Esophagus muscularis mucosa (tissue), 4 donors: ENCODE data around the gene CHST12. TPM values are rescaled to one million over a fixed set of nuclear protein-coding genes. Genes with fewer than 3 reads are reported as not detected.

ENCODE experiments used
- DNase-seq: peaks from one replicate; pipeline ENCODE4 v3.0.0-alpha.2; 2017; ENCODE audit errors: extremely low spot score
- H3K27ac ChIP-seq, 4 donors: fragments of 200-600 bp; sonication (generic); replicated peaks in 1 of 4; 1 replicate in 3 of 4; 2 replicates in 1 of 4; pipeline ENCODE4 v1.5.1; 2016 to 2019; ENCODE audit warnings: mild to moderate bottlenecking in 1 of 4
- H3K27me3 ChIP-seq, 4 donors: fragments of 200-600 bp; sonication (generic); one replicate each; pipeline versions ENCODE4 v1.5.1 to v1.6.0; 2016 to 2019
- H3K36me3 ChIP-seq, 4 donors: fragments of 200-600 bp; sonication (generic); one replicate each; pipeline ENCODE4 v1.5.1; 2016 to 2019
- H3K4me1 ChIP-seq, 4 donors: fragments of 200-600 bp; sonication (generic); one replicate each; pipeline ENCODE4 v1.5.1; 2016 to 2019
- H3K4me3 ChIP-seq, 4 donors: fragments of 200-600 bp; sonication (generic); 1 replicate in 2 of 4; 2 replicates in 2 of 4; pipeline ENCODE4 v1.5.1; 2016 to 2019; ENCODE audit warnings: mild to moderate bottlenecking in 4 of 4, moderate library complexity in 1 of 4
- H3K9me3 ChIP-seq, 4 donors: fragments of 200-600 bp; sonication (generic); 1 replicate in 3 of 4; 2 replicates in 1 of 4; pipeline ENCODE4 v1.5.1; 2016 to 2019
- EP300 ChIP-seq: sonication (generic); formaldehyde crosslinking; IDR thresholded peaks from one replicate; pipeline ENCODE4 v1.6.1; 2017; ENCODE audit warnings: antibody characterized with exemption
- POLR2A ChIP-seq: fragments of 450-650 bp; IDR thresholded peaks from one replicate; pipeline ENCODE4 v1.6.1; 2017; ENCODE audit warnings: antibody characterized with exemption, moderate library complexity, mild to moderate bottlenecking, low read depth
- POLR2AphosphoS5 ChIP-seq, 2 donors: sonication (generic); formaldehyde crosslinking; IDR thresholded peaks; one replicate each; pipeline ENCODE4 v1.6.1; 2017; ENCODE audit warnings: antibody characterized with exemption in 2 of 2
- WGBS: methylation state at CpG from one replicate; pipeline ENCODE4 v1.1.5; 2018; 5-methylcytosine and 5-hydroxymethylcytosine counted together
- intact Hi-C: fragments of 100-400 bp; cut with DNase I; formaldehyde crosslinking; loops from one replicate; pipeline ENCODE4 v1.15.1; 2023
- total RNA-seq, 4 donors: library from RNA; depleted of rRNA; stranded (reverse); fragments of >200 nt; gene quantifications; one replicate each; pipeline versions ENCODE4 v1.1.0 to v1.2.1, GENCODE V29; 2016
- TF ChIP-seq, protein P1 (sequence below), 3 experiments: fragments of 200-600 bp in 2 of 3; fragments of 450-650 bp in 1 of 3; sonication (generic) in 2 of 3; IDR thresholded peaks; one replicate each; pipeline ENCODE4 v1.5.1; 2017 to 2019; ENCODE audit warnings: antibody characterized with exemption in 3 of 3, mild to moderate bottlenecking in 2 of 3, moderate library complexity in 1 of 3

CHST12 gene
- total RNA-seq, 4 donors from 2014 or later: 6.6 to 24.0 (median 14.8) TPM

DNA sequence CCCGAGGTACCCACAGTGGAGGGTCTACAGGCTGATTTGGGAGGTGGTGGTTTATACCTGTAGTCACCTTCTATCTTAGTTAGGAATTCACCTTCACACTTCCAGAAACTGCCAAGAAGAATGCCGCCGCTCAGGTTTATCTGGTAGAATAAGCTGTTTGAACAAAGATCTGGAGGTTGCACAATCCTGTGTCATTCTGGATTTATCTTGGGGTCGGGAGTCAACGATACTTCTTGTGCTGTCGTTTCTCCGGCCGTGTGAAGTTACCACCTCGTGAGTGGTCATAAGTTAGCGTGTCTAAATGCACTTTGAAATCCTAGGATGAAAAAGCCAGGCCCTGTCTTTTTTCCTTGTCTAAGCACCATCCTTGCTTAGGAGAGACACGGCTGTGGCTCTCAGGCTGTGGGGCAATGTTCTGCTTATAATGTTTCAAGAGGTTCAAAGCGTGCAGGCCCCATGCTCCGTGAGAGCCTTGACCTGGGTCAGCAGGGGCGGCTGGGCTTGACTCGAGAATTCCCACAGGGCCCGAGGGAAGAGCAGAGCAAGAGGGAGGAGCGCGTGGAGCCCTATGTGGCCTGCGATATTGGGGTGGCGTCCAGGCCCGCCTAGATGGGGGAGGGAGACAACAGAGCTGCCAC, 37.3 kb downstream of the CHST12 start:
- H3K27ac ChIP-seq: no peak overlapping the region
- no peaks in the 10 kb centered on the region for H3K27me3 ChIP-seq
- intact Hi-C loops: loop anchor here (10.0 kb wide), 1 partner anchor 124 kb away; no protein-coding TSS in a partner anchor
- no peaks in the 10 kb centered on the region for H3K9me3 ChIP-seq
- peaks cover 6 to 15% (median 11%) of the 10 kb centered on the region in 4 donors for H3K4me1 ChIP-seq
- no peak for DNase-seq
- no peak for TF ChIP-seq POLR2AphosphoS5 (IDR thresholded peaks at IDR 0.05)
- TF ChIP-seq, protein P1, sequence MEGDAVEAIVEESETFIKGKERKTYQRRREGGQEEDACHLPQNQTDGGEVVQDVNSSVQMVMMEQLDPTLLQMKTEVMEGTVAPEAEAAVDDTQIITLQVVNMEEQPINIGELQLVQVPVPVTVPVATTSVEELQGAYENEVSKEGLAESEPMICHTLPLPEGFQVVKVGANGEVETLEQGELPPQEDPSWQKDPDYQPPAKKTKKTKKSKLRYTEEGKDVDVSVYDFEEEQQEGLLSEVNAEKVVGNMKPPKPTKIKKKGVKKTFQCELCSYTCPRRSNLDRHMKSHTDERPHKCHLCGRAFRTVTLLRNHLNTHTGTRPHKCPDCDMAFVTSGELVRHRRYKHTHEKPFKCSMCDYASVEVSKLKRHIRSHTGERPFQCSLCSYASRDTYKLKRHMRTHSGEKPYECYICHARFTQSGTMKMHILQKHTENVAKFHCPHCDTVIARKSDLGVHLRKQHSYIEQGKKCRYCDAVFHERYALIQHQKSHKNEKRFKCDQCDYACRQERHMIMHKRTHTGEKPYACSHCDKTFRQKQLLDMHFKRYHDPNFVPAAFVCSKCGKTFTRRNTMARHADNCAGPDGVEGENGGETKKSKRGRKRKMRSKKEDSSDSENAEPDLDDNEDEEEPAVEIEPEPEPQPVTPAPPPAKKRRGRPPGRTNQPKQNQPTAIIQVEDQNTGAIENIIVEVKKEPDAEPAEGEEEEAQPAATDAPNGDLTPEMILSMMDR (IDR thresholded peaks at IDR 0.05): no peak
- TF ChIP-seq EP300: no peak
- no peak for TF ChIP-seq POLR2A
- no peak overlapping the region for H3K4me3 ChIP-seq
- H3K36me3 ChIP-seq: peaks cover 0 to 34% (median 13%) of the 10 kb centered on the region in 4 donors
- 76% methylated on average over 21 of the region's 21 CpGs for WGBS

DNA sequence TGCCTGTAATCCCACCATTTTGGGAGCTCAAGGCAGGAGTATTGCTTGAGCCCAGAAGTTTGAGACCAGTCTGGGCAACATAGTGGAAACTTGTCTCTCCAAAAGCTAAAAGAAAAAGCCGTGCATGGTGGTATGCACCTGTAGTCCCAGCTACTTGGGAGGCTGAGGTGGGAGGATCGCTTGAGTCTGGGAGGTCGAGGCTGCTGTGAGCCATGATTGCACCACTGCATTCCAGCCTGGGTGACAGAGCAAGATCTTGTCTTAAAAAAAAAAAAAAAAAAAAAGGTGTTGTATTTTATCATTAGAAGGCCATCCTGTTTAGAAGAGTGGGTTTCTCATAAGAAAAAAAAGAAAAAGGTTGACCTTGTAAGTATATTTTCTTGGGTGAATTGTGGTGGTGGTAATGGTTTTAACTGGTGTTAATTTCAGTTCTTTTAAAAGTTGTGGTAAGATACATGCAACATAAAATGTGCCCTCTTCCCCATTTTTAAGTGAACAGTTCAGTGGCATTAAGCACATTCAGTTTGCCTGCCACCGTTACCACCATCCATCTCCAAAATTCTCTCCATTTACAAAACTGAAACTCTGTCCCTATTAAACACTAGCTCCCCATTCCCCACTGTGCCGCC, 38.1 kb downstream of the CHST12 start:
- DNase-seq: no peak
- intact Hi-C loops: loop anchor here (10.0 kb wide), 1 partner anchor 123 kb away; no protein-coding TSS in a partner anchor
- no peak overlapping the region for H3K4me3 ChIP-seq
- H3K9me3 ChIP-seq: no peaks in the 10 kb centered on the region
- 90% methylated on average over 5 of the region's 5 CpGs for WGBS
- TF ChIP-seq POLR2AphosphoS5 (IDR thresholded peaks at IDR 0.05): no peak
- no peak for TF ChIP-seq POLR2A
- TF ChIP-seq EP300: no peak
- TF ChIP-seq, protein P1 (IDR thresholded peaks at IDR 0.05): no peak
- peaks cover 0 to 33% (median 8%) of the 10 kb centered on the region in 4 donors for H3K36me3 ChIP-seq
- no peak overlapping the region for H3K27ac ChIP-seq
- no peaks in the 10 kb centered on the region for H3K27me3 ChIP-seq
- H3K4me1 ChIP-seq: peaks cover 6 to 15% (median 11%) of the 10 kb centered on the region in 4 donors

DNA sequence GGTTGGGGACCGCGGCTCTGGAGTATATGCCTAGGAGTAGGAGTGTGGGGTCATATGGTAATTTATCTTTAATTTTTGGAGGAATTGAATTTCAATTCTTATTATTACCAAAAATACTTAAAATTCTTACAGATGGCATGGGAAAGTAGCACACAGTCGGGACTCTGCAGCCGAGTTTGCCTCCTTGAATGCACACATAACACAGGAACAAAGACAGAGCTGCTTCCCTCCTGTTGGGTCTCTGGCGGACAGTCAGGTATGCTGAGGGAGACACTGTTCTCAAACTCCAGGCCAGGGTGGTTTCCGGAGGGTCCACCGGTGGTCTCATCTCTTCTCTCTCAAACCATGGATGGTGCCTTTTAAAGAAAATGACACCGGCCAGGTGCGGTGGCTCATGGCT, 40.1 kb downstream of the CHST12 start:
- Histone ChIP-seq H3K27ac (no peak overlapping the region), H3K36me3 (peaks cover 0 to 16% (median 8%) of the 10 kb centered on the region in 4 donors), H3K4me1 (peaks cover 0 to 13% (median 5%) of the 10 kb centered on the region in 4 donors), H3K4me3 (no peak overlapping the region), H3K9me3 (no peaks in the 10 kb centered on the region), H3K27me3 (no peaks in the 10 kb centered on the region)
- 96% methylated on average over 9 of the region's 9 CpGs for WGBS
- intact Hi-C loops: loop anchor here (10.0 kb wide), 1 partner anchor 121 kb away; no protein-coding TSS in a partner anchor
- no peak for DNase-seq
- TF ChIP-seq POLR2A (no peak), POLR2AphosphoS5 (IDR thresholded peaks at IDR 0.05) (no peak), EP300 (no peak)
- TF ChIP-seq, protein P1 (IDR thresholded peaks at IDR 0.05): no peak

DNA sequence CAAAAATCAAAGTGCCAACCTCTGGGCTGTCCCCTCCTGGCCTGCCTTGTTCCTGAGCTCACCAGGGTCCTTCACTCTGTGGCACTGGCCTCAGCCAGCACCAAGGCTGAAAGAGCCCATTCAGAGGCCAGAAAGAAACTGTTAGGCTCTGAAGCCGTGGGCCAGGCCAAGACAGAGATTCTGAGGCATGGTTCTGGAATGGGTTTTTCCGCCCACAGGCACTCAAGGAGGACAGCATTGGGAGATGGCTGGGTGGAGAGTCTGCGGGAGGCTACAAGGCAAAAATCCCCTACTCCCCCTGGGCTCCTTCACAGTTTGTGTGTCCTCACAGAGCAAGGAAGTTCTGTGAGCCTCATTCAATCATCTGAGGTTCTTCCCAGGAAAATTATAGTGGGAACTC, 41.1 kb downstream of the CHST12 start:
- peaks cover 0 to 13% (median 3%) of the 10 kb centered on the region in 4 donors for H3K4me1 ChIP-seq
- H3K9me3 ChIP-seq: no peaks in the 10 kb centered on the region
- DNase-seq: no peak
- intact Hi-C loops: loop anchor here (10.0 kb wide), 1 partner anchor 120 kb away; no protein-coding TSS in a partner anchor
- peak overlapping the region; percentile 41 to 53 (median 46) for H3K27ac ChIP-seq
- 56% methylated on average over 3 of the region's 3 CpGs for WGBS
- peaks cover 0 to 15% (median 5%) of the 10 kb centered on the region in 4 donors for H3K36me3 ChIP-seq
- no peaks in the 10 kb centered on the region for H3K27me3 ChIP-seq
- TF ChIP-seq POLR2AphosphoS5 (IDR thresholded peaks at IDR 0.05) (no peak), POLR2A (no peak), EP300 (no peak)
- TF ChIP-seq, protein P1 (IDR thresholded peaks at IDR 0.05): no peak
- no peak overlapping the region for H3K4me3 ChIP-seq
